Measurements from ENCODE around the gene MNS1. TPM values are rescaled to one million over a fixed set of nuclear protein-coding genes. Genes with fewer than 3 reads are reported as not detected.

The MNS1 gene, protein sequence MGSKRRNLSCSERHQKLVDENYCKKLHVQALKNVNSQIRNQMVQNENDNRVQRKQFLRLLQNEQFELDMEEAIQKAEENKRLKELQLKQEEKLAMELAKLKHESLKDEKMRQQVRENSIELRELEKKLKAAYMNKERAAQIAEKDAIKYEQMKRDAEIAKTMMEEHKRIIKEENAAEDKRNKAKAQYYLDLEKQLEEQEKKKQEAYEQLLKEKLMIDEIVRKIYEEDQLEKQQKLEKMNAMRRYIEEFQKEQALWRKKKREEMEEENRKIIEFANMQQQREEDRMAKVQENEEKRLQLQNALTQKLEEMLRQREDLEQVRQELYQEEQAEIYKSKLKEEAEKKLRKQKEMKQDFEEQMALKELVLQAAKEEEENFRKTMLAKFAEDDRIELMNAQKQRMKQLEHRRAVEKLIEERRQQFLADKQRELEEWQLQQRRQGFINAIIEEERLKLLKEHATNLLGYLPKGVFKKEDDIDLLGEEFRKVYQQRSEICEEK
- total RNA-seq: 1.2 and 3.9 TPM in 2 replicates

DNA sequence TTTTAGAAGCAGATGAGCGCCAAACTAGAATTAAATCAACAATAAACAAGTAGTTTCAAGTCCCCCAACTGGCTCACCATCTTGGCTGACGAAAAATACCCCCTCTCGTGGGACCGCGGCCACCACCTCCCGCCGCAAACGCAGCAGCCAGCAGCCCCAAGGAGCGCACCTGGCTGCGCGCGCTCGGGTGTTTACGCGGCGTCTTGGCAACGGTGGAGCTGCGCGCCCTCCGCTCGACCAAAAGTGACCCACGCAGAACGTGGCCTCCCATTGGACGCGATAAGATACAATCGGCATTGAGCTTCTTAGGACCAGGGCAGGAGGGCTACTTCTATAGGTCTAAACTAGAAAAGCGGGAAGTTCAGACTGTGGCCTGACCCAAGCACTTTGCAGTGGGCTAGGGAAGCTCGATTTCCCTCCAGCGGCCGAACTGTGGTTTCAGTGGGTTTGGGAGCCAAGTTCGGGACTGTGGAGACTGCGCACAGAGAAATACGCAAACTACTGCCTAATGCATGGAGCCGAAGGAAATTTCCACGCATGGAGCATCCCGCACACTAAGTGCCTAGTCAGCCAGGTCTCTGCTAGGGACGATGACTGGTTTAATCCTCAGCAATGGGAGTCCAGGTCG is at the start of gene MNS1:
Gene MNS1, minus strand, starts transcription at position 245 of the 628 bp plus-strand sequence. Its CDS starts 165 bp downstream, at position 80.

Other genes with a start within 250 kb of the MNS1 start
- gene RFX7, start 221.3 kb downstream of the MNS1 start, total RNA-seq: 5.8 and 8.7 TPM in 2 replicates
- 5.5 and 7.3 TPM in 2 replicates for gene TEX9, start 99.7 kb downstream of the MNS1 start, total RNA-seq

All from smooth muscle cell of trachea (primary cell).